GM19351 (cell line): ENCODE results near the gene CRYL1.

ENCODE experiments used
- ATAC-seq: cut with Tn5 transposase; IDR thresholded peaks from one replicate; pipeline ENCODE4 v1.9.1; 2021; ENCODE audit warnings: mild to moderate bottlenecking, moderate library complexity; ENCODE audit not compliant: unreplicated experiment

The CRYL1 gene

DNA sequence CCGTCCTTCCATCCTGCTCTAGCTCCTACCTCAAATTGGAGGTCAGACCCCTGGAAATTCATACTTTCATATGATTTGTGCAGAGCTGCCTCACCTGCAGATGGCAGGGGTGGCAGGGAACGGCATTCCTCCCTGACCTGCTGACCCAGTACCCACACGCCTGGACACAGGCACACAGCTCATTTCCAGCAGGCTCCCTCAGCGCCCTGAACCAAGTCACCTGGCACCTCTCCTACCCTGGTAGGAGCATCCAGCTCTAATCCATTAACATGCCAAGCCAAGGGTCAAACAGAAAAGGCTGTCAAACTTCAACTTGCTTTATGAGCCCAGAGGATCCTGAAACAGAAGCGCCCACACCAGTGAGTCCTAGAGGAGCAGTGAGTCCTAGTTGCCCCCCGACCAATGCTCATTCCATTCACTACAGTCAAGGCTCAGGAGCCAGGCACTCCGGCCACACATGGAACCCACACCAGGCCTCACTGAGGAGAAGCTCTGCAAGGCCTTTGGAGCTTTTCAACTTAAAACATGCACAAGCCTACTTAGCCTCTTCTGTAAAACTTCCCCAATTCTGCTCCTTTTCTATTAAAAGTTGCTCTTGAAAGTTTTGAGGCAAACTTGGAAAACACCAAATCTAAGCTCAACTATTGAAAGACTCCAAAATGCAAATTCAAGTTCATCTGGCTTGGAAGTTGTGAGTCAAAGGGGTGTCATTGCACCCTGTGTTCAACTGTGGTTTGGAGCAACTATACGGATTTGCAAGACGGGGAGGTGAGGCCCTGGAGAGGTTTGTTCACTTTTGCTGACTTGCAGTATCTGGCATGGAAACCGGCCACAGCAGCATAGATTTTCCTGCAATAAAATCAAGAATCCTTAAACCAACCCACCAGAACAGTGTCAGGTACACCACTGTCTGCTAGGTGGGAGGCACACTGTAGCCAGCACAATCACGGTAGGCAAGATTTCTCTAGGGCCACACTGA, 96.7 kb downstream of the CRYL1 start:
- ATAC-seq = no peak

DNA sequence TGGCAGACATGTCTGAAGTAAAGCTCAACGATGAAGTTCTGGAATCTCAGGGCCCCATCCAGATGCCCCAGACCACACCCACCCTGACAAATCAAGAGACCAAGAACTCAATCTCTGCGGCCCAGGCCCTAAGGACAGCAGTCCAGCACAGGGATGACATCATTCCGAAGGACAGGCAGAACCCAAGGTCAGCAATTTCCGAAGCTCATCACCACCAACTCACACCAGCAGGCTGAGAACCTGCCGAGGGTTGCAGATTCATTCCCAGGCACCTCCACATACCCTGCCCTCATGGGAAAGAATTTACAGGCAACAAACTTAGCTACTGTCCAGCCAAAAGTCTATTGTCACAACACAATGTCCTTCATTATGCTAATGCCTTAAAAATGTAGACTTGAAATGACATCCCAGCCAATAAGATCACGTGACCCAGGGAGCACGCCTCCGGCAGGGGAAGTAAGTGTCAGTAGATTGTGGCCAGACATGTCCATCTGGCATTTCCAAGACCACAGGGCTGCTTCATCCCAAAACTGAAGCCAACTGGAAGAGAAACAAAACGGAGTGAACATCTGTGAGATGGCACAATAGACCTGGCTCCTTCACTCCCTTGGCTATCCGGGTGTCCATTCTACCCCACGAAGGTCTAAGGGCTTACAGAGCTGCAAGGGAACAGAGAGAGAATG, 98.8 kb downstream of the CRYL1 start:
- ATAC-seq = no peak

DNA sequence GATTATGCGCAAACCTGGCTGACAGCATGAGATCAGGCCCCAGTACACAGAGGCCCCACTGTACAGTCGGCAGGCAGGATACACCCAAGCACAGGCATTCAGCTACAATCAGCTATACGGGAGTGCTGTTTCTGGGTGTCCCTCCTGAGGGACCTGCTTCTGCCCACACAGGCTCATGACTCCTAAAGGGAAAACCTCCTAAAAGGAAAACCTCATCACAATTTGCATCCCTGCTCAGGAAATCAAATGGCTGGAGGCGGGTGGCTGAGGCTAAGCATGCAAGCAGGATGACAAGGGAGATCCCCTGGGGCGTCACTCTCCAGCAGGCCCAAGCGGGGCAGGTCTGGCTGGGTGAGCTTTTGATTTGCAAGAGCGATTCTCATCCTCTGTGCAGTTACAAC, 99.8 kb downstream of the CRYL1 start:
- peak; percentile 74 for ATAC-seq

DNA sequence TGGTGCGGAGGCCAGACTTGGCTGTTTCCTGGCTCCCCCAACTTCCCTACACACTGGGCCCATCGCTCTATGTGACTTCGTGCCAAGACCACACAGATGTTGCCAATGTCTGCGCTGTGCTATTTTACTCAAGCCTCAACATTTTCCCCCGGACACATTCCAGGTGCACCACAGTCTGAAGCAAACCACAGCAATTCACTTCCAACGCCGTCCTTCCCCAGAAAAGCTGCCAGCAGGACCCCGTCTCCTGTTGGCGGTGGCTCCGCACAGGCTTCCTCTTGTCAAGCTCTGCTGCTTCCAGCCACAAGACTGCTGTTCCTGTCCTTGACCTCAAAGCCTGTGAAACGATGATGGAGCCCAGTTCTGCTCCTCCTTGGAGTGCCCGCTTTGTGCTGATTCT, 100.7 kb downstream of the CRYL1 start:
- ATAC-seq = no peak

DNA sequence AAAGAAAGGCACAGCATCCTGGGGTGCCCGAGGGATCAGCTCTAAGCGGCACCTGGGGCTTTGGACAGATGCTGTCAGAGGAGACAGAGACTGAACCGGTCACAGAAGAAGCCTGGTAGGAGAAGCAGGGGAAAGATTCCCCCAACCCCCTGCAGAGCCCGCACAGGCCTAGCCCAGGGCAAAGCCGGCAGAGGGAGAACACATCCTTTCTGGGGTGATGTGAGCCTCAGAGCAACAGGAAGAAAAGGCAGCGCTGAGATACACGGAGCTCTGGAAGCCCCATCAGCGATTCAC, 101.2 kb downstream of the CRYL1 start:
- no peak for ATAC-seq

DNA sequence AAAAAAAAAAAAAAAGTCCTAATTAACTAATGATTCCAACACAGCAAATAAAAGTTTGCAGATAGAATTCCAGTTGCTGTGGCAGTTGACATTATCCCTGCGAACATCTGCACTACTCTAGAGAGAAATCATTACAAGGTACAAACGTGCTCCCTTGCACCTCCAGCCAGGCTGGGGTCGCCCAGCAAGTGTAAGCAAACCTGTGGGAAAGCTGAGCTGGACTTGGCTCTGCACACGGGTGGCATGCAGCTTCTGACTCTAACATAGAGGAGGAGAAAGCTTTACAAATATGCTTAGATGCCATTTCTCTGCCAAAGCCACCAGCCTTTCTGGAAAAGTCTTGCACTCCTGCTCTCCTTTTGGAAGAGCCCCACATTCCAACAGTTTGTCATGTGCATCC, 103.3 kb downstream of the CRYL1 start:
- ATAC-seq = no peak

DNA sequence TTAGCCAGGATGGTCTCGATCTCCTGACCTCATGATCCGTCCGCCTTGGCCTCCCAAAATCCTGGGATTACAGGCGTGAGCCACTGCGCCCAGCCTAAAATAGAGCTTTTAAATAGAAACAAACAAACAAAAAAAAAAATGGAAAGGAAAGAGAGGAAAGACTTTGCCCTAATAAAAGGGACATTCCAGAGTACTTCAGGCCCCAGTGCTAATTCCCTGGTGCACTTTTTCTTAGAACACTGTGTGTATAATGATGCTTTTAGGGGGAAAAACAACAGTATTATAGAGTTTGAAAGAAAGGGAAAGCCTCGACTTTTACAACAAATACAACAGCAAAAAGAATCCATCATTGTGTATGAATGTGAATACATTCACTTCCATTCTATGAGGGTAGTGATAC, 104.7 kb downstream of the CRYL1 start:
- ATAC-seq = no peak

DNA sequence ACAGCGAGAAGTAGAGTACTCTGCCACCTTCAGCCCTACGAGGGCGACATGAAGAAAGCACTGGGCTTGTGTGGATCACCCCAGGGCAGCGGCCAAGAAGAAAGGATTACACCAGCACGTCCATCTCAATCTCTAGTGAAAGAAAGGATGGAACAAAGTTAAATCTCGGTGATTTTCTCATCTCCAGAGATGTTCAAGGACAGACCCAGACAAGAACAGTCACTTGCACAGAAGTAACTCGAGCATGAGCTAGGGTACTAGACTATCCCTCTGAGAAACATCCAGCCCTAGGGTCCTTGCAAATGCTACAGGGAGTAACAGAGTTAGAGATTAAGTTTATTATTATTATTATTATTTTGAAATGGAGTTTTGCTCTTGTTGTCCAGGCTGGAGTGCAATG, 106.7 kb downstream of the CRYL1 start:
- ATAC-seq = no peak

DNA sequence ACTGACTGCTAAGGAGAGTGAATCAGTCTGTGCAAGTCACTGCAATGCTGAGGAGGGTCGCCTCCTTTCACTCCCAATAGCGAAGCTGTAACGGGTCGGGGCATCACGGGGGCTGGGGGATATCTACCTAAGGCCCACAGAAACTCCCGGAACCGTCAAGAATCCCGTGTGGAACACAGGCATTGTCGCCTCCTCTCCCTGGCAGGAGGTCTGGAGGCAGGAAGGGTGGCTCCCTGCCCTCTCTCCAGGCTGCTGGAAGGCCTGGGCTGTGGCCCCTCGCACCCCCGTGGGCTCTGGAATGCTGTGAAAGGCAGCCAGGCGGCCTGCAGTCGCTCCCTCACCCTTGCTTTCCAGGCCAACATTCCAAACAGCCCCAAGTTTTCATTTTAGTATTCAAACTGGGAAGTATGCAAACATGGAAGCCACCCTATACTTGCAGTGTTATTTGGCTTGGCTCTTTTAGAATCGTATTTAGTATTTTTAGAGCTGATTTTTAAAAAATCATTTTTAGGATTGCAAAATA, 109.4 kb downstream of the CRYL1 start:
- ATAC-seq = no peak

DNA sequence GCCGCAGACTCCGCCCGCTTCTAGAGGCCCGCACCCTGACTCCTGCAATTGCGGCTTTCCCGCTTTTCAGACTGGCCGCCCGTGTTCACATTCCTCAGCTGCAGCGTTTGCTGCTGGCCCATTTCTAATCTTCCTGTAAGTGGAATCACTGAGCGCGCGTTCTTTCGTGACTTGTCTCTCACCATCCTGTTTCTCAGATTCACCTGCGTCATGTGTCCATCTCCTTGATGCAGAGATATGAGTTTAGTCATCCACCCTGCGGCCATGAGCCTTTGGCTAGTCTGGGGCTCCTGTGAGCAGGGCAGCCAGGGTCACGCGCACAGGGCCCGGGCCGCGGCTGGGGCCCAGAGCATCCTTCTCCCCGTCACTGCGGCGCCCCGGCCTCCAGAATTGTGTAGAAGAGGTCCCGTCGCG, 110.0 kb downstream of the CRYL1 start:
- no peak for ATAC-seq

DNA sequence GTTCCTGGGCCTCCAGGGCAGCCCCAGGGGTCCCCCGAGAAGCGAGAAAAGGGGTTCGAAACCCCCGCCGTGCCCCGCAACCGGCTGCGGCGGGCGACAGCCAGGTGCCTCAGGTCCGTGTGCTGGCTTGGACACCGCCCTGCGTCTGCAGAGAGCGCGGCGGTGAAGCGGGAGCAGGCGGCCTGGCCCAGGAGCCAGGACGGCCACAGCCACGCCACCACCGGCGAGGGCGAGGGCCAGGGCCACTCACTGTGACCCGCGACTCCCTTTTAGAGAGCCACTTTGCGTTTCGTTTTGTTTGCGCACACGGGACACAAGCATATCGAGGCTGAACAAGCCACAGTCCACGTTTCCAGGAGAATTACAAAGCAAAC, 110.4 kb downstream of the CRYL1 start:
- no peak for ATAC-seq

DNA sequence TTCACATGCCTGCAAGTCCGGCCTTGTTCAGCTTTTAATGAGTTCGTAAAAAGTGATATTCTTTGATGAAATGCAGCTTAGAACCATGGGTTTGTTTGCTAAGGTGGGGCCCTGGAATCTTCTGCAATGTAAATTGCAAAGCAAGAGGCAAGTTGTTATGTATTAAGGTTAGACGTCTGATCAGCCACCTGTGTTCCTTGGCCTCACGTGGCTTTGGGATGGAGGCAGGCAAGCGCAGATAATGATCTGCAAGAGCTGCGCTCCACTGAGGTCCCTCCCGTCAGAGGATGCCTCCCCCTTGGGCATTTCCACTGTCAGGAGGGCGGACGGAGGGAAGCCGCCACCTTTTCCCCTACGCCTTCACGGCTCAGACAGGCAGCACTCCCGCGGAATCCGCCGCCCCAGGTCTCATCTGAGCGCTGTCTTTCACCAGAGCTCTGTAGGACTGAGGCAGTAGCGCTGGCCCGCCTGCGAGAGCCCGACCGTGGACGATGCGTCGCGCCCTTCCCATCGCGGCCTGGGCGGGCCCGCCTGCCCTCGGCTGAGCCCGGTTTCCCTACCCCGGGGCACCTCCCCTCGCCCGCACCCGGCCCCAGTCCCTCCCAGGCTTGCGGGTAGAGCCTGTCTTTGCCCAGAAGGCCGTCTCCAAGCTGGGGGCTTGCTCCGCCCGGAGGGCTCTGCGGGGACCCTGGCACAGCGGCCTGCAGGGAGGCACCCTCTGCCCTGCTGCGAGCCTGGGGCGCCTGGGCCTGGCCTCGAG, 110.9 kb downstream of the CRYL1 start:
- ATAC-seq = no peak

DNA sequence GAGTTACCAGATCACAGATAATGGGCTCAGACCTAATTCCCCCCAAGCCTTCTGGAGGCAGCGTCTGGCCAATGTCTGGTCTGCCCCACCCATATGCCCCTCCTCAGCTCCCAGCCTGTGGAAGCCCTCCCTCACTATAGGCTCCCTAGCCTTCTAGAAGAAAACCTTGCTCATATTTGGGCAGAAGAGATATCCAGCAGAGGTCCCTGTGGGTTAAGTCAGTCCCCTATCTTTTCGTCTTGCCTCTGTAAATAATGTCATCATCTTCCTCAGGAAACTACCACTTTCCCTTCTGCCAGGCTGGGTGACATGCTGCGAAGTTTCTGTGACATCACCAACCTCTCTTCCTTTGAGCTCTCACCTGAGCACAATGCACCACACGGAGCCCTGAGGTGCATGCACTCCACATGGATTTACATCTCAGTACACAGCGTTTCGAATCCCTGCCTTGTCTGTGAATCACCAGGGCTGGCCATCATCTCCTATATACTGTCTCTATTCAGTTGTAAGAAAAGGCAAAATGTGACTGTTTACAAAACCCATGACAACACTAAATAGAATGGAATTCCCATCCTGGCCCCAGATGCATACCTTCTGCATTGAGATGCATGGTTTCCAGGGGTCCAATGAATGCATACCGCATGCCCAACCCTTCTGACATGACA, 112.8 kb downstream of the CRYL1 start:
- ATAC-seq = no peak

DNA sequence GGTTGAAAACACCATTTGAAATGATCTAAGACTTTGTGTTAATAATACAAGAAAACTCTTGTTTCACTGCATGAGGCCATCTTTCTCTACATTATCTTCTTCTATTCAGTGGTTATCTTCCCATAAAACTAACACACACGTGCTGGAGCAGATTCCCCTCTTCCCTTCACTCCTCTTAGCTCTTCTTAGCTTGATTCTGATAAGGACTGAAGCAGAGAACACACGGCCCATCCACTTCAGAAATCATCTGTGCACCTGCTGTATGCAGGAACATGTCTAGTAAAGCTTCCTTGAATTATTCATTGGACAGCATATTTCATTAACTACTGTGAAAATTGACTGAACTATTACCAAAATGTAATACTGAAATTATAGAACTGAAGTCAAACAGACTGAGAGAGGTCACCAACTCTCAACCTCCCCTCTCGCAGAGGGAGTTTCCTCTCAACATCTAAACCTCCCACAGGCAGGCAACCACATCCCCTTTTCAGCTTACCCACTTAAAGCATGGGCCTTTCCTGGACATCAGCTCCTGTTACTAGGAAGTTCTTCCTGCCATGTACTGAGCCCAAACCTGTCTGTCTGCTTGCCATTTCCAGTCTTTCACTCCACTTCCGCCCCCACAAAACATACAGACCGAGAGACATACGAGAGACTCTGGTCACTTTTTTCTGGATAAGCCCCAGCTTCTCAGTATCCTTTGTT, 113.9 kb downstream of the CRYL1 start:
- ATAC-seq = peak; percentile 95

DNA sequence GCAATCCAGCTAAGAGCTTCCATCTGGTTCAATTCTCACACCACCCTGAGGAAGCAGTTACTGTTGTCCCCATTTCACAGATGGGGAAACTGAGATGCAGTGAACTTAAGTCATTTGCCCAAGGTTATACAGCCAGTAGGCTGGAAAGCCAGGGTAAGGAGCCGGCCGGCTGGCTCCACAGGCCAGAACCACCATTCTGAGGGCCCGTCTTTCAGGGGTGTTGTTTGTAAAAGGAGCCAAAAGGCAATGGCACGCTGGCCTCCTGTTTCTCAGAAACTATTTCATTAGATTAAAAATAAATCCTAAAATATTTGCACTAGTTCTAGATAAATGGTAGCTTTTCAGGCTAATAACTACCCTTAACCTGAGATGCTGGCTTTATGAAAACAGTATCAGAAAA, 114.9 kb downstream of the CRYL1 start:
- no peak for ATAC-seq

DNA sequence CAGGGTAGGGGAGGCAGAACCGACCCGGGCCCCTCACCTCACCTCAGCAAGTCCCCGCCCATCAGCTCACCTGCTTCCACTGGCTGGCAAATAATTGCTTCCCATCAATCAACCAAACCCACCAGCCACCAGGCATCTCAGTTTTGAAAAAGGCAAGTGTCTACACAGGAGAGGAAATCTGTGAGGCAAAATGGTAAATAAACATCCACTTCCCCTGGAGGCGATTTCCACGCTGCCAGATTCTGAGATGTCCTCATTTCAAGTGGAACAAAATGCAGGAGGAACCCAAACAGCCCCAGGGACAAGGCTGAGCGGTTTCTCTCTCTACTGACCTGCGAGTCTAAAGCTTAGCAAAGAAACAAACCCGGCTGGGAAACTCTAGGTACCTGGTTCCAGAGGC, 117.5 kb downstream of the CRYL1 start:
- no peak for ATAC-seq

DNA sequence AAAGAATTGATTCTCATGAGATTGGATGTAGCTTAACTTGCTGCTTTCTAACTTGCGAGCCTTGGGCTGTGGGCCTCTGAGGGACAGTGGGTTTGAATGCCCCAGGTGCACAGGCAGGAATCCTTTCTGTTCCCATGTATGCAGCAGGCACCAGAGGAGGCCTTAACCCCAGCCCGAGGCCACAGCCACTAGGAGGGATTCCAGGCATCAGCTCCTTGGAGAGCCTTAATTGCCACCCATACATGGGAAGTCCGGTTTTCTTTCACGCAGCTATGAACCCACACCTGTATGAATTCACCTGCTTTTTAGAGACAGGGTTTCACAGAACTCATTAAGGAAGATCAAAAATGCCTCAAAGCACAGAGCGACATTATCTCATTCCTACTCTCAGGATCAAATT, 117.9 kb downstream of the CRYL1 start:
- no peak for ATAC-seq

DNA sequence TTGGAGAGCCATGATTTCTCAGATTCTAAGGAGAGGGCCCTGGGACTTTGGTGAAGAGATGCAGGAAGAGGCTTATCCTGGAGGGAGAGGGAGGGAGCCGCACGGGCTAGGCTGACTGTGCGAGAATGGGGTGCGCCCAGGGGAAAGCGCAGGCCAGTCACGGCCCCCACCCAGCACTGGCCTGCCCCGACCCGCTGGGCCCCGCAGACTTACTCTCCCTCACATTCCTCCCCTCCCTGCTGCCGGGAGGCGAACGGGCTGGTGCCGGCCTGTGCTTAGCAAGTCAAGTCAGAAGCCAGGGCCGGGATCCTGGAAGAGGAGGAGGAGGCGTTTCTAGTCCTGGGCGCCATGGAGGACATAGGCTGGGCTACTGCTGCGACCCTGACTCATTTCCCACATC, 120.0 kb downstream of the CRYL1 start:
- no peak for ATAC-seq

DNA sequence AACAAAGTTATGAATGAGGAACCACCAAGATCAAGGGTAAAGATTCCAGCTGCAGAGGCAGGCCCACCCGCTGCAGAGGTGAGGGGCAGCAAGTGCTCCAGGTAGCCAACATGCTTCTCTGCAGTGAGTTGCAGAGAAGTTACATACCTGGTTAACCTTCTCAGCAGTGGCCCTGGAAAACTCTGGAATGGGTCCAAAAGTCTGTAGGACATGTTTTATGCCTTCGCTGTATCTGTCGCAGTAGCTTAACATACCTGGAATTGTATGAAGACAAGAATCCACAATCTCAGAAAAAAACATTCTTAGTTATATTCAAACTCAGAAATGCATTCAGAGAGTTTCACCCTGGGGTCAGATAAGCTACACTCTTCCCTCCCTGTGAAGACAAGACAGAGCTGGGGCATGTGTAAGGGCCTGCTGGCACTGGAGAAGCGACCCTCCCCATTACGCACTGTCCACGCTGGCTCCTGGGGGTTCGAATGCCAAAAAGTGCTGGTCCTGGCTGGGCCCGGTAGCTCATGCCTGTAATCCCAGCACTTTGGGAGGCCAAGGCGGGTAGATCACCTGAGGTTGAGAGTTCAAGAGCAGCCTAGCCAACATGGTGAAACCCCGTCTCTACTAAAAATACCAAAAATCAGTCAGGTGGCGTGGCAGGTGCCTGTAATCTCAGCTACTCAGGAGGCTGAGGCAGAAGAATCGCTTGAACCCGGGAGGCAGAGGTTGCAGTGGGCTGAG, 121.0 kb downstream of the CRYL1 start:
- no peak for ATAC-seq

DNA sequence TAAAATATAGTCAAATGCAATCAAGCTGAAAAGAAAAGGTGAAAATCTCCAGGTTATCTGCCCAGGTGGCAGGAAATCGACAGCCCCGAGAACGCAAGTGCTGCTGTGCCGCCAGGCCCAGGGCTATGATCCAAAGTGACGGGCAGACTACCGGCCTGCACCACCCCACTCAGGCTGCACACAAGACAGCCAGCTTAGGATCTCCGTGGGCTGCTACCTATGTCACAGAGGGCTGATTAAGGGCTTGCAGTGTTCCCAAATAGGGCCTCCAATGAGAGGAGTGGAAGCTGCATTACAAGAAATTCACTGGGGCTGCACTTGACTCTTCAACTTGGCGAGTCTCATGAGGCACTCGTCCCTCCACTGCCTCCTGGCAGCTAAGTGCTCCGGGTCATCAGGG, 121.8 kb downstream of the CRYL1 start:
- no peak for ATAC-seq
